NCI-H2196 treated with DMSO at 0.1 percent for 48 hours (cell line): Measurements from ENCODE around the gene CYFIP2.
"Not testable (repeated sequence)": the region's sequence is repeated elsewhere in the genome, so short reads cannot be mapped to it uniquely, and the experiment has no call there.

Source experiments
- DNase-seq: peaks from one replicate; lab custom pipeline; 2025; ENCODE audit not compliant: unreplicated experiment; lab: John Stamatoyannopoulos, UW

CYFIP2 gene

DNA sequence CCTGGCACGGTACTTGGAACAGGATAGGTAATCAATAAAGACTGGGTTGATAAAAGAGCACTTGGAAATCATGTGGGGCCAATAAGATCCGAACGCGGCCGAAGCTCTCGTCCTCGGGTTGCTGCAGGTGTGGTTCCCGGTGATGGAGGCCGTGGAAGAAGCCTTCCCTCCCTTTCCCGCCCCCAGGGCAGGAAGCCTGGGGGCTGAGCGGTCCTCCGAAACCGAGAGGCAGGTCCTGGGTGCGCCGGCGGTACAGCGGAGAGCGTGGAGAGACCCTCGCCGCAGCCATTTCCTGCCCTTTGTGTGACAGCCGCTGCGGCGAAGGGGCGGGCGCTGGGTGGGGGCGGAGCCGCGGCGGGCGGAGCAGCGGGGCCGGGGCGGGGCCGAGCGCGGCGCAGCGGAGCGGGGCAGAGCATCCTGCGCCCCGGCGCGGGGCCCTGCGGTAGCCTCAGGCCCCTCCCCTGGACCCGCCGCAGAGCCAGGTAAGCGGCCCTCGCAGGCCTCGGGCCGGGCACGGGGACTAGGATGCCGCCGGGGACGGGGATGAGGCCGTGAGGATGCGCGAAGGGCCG lies at the start of gene CYFIP2:
Gene CYFIP2 (plus strand): TSS at position 410 of the 572 bp plus-strand sequence. CDS start 19,239 bp downstream, outside the sequence.
- DNase-seq, result peak; percentile 56

- no peak for DNase-seq
Observed at GRCh38 chr5:157216391-157217142, 49.4 kb upstream of the CYFIP2 start.

- DNase-seq, result no peak
Observed at GRCh38 chr5:157217289-157218024, 48.5 kb upstream of the CYFIP2 start.

DNA sequence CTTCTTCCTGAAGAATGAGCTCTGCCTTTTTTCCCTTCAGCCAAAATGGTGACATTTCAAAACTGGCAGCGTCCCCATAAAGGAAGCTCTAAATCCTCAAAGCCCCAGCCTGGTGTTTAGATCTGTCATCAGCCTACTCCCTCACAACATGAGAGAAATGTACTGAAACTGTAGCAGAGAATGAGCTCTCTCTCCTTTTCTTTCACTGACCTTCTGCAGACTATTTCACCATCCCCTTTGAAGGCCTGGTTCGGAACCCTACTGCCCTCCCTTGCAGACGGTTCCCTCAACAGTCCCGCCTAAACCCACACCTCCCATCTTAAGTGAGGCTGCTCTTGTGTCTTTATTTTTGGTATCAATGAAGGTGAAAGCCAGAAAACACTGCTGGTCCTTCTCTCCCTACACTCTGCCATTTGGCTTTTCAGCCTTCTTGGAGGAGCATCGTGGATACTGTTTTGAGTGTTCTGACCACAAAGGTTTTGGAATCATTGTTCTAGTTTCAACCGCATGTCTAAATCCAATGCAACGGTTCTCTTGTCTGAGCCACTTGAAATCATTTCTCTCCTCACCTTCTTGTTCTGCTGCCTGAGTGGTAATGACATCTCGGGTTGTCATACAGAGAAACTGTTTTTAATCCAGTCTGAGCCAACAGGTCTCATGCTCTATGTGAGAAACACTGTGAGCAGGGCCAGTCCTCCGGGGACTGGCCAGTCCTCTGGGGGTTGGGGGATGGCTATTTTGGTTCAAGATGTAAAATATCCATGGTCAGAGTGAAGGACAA lies 46.2 kb upstream of the CYFIP2 start:
- no peak for DNase-seq

DNA sequence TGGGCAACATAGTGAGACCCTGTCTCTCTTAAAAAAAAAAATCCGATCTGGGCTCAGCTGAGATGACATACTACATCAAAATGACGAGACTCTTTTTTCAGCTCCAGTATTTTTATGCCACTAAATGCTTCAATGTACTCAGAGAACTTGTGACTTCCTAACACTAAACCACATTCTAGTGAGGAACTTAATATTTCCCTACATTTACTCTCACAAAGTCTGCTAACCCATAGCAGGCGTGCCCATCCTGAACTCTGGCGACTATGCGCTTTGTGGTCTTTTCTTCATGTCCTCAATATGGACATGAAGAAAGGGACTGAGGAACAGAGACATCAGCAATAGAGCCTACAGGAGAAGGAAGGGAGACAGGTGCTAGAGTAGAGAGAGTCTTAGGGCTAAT lies 44.0 kb upstream of the CYFIP2 start:
- no peak for DNase-seq

GRCh38 chr5:157222506-157223230 lies 43.3 kb upstream of the CYFIP2 start:
- DNase-seq, result no peak

GRCh38 chr5:157225469-157226422 lies 40.2 kb upstream of the CYFIP2 start:
- DNase-seq, result no peak

GRCh38 chr5:157230610-157231009 lies 35.3 kb upstream of the CYFIP2 start:
- no peak for DNase-seq

GRCh38 chr5:157232706-157233105 lies 33.2 kb upstream of the CYFIP2 start:
- DNase-seq, result no peak

DNA sequence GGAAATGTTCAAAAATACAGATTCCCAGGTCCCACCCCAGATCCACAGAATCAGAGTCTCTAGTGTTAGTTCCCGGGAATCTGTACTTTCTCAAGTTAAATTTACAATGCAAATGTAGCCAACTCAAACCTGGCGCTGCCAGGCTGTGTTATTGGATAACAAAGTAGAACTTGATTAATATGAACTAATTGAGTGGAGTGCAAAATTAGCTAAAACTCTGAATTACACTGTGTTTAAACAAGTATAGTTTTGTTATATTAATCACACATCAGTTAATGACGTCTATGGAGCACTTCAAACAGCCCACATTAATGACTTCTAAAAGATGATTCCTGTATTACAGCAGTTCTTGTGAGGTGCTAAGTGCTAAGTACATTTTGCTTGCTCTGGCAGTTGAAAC lies 32.4 kb upstream of the CYFIP2 start:
- DNase-seq, result no peak

GRCh38 chr5:157236423-157236822 lies 29.5 kb upstream of the CYFIP2 start:
- no peak for DNase-seq

DNA sequence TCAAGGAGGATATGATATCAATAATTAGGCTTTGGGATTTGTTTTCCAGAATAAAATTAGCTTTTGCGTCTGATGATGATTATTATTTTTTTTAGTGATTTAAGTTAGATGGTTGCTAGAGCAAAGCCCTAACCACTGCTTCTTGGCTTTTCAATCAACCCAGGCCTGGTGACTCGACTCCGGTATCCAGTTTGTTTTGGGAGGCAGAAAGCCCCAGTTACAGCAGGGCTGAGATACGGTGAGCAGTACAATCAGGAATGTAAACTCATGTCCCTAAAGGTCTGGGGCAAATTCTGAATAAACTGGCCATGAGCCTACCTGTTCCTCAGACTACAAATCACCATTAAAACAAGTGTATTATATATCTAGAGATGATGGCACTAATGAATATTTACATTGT lies 24.4 kb upstream of the CYFIP2 start:
- no peak for DNase-seq

DNA sequence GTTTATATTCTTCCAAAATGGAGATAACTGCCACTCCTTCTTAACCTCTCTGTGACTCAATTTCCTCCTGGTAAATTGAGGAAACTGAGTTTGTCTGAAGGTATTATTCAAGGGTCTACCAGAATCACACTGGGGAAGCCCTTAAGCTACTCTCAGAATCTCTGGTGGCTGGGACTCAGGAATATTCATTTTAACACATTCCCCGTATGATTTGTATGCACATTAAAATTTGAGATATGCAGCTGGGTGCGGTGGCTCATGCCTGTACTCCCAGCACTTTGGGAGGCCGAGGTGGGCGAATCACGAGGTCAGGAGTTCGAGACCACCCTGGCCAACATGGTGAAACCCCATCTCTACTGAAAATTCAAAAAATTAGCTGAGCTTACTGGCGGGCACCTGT lies 21.2 kb upstream of the CYFIP2 start:
- DNase-seq, result not testable (repeated sequence)

DNA sequence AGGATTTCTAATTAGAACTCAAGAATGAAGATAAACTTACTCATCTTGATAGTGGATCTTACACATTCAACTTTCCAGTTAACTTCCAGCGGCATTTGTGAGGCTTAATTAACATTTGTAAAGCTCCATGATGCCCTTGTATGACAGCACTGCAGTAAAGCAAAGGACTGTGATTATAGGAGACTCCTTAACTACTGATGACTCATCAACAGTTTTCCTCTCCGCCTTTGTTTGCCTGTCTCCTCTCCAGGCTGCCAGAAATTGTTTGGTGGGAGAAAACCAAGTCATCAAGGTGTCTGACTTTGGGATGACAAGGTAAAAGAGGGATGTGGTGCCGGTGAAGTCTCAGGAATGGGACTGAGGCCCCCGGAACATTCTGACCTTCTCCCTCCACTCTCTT lies 20.4 kb upstream of the CYFIP2 start:
- no peak for DNase-seq

- DNase-seq, result no peak
Observed at GRCh38 chr5:157245886-157246285, 20.0 kb upstream of the CYFIP2 start.

DNA sequence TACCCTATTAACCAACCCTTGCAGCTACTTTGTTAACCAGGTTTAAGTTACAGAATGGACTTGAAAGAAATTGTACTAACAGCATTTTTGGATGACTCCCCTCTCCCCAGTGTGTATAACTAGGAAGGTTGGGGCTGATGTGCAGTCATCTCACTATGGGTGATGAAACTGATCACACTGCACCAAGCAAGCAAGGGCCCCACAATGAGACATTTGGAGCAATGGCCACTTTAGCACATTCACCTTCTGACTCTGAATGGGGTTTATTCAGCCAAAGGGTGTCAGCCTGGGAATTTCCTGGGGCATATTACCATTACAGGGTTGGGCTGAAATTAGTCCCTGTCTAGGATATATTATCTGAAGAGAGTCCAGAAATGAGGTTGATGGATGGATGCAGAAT lies 18.7 kb upstream of the CYFIP2 start:
- no peak for DNase-seq

DNA sequence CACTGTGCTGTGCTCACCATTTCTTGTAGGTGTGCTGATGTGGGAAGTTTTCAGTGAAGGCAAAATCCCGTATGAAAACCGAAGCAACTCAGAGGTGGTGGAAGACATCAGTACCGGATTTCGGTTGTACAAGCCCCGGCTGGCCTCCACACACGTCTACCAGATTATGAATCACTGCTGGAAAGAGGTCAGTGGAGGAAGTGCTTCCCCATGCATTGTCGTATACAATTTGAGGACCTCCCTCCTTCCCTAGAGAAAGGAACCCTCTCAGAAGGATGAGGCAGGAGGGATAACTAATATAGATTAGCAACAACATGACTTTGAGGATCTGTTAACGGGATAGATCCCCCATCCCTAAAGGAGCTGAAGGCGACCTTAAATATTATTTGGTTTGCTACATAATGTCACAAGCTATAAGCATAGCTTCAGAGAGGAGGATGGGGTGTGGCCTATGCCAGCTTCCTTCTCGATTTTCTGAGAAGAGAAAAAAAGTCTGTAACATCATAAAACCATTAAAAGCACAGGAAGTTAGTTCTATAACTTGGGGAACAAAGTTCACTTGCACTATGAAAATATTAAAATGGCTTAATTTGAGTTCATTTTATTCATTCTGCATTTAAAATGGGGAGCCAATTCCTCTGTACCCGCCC lies 17.0 kb upstream of the CYFIP2 start:
- no peak for DNase-seq

DNA sequence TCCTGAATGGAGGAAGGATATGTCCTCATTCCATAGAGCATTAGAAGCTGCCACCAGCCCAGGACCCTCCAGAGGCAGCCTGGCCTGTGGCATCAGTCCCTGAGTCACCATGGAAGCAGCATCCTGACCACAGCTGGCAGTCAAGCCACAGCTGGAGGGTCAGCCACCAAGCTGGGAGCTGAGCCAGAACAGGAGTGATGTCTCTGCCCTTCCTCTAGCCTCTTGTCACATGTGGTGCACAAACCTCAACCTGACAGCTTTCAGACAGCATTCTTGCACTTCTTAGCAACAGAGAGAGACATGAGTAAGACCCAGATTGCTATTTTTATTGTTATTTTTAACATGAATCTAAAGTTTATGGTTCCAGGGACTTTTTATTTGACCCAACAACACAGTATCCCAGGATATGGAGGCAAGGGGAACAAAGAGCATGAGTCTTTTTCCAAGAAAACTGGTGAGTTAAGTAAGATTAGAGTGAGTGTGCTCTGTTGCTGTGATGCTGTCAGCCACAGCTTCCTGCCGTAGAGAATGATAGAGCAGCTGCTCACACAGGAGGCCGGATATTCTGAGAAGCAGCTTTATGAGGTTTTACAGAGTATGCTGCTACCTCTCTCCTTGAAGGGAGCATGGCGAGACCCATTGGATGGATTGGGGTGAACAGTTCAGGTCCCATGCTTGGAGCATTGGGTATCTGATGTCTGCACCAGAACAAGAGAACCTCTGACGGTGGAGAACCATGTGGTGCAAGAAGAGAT lies 13.0 kb upstream of the CYFIP2 start:
- DNase-seq, result no peak
